ENCODE measurements around the gene UBL4A.

Gene UBL4A

GRCh38 chrX:154512879-154513553 is 26.6 kb upstream of the UBL4A start:
- no peak for DNase-seq (ENCODE audit: extremely low read depth, insufficient read length)
- TF ChIP-seq CTCF (IDR thresholded peaks at IDR 0.05; ENCODE audit: insufficient read depth, low read length, poor library complexity, severe bottlenecking): no peak
- H3K36me3 ChIP-seq (ENCODE audit: control insufficient read depth, insufficient read depth, low read length): no peaks in the 10 kb centered on the region; the same call in 1 of the 2 replicates
- H3K4me3 ChIP-seq (replicated peaks; ENCODE audit: low read depth, low read length): no peak overlapping the region
- no peaks in the 10 kb centered on the region for H3K27me3 ChIP-seq (replicated peaks; ENCODE audit: control insufficient read depth, insufficient read depth, low read length)

- H3K27me3 ChIP-seq (replicated peaks; ENCODE audit: control insufficient read depth, insufficient read depth, low read length): no peaks in the 10 kb centered on the region
- TF ChIP-seq CTCF (IDR thresholded peaks at IDR 0.05; ENCODE audit: insufficient read depth, low read length, poor library complexity, severe bottlenecking): no peak
- no peak for DNase-seq (ENCODE audit: extremely low read depth, insufficient read length)
- no peaks in the 10 kb centered on the region; the same call in 1 of the 2 replicates for H3K36me3 ChIP-seq (ENCODE audit: control insufficient read depth, insufficient read depth, low read length)
- no peak overlapping the region for H3K4me3 ChIP-seq (replicated peaks; ENCODE audit: low read depth, low read length)
Observed at GRCh38 chrX:154511761-154512160, 25.3 kb upstream of the UBL4A start.

- no peak for TF ChIP-seq CTCF (IDR thresholded peaks at IDR 0.05; ENCODE audit: insufficient read depth, low read length, poor library complexity, severe bottlenecking)
- H3K36me3 ChIP-seq (ENCODE audit: control insufficient read depth, insufficient read depth, low read length): no peaks in the 10 kb centered on the region; the same call in 1 of the 2 replicates
- no peak for DNase-seq (ENCODE audit: extremely low read depth, insufficient read length)
- no peaks in the 10 kb centered on the region for H3K27me3 ChIP-seq (replicated peaks; ENCODE audit: control insufficient read depth, insufficient read depth, low read length)
- no peak overlapping the region for H3K4me3 ChIP-seq (replicated peaks; ENCODE audit: low read depth, low read length)
Observed at GRCh38 chrX:154509455-154509854, 23.0 kb upstream of the UBL4A start.

- Histone ChIP-seq H3K4me3 (replicated peaks; ENCODE audit: low read depth, low read length) (no peak overlapping the region), H3K27me3 (replicated peaks; ENCODE audit: control insufficient read depth, insufficient read depth, low read length) (no peaks in the 10 kb centered on the region), H3K36me3 (ENCODE audit: control insufficient read depth, insufficient read depth, low read length) (no peaks in the 10 kb centered on the region; the same call in 1 of the 2 replicates)
- DNase-seq (ENCODE audit: extremely low read depth, insufficient read length): no peak
- no peak for TF ChIP-seq CTCF (IDR thresholded peaks at IDR 0.05; ENCODE audit: insufficient read depth, low read length, poor library complexity, severe bottlenecking)
Observed at GRCh38 chrX:154508384-154508745, 21.9 kb upstream of the UBL4A start.

GRCh38 chrX:154507673-154508383 is 21.4 kb upstream of the UBL4A start:
- DNase-seq (ENCODE audit: extremely low read depth, insufficient read length): no peak
- TF ChIP-seq CTCF (IDR thresholded peaks at IDR 0.05; ENCODE audit: insufficient read depth, low read length, poor library complexity, severe bottlenecking): no peak
- no peaks in the 10 kb centered on the region; the same call in 1 of the 2 replicates for H3K36me3 ChIP-seq (ENCODE audit: control insufficient read depth, insufficient read depth, low read length)
- no peaks in the 10 kb centered on the region for H3K27me3 ChIP-seq (replicated peaks; ENCODE audit: control insufficient read depth, insufficient read depth, low read length)
- no peak overlapping the region for H3K4me3 ChIP-seq (replicated peaks; ENCODE audit: low read depth, low read length)
